ENCODE measurements around the gene COL20A1. TPM values are rescaled to one million over a fixed set of nuclear protein-coding genes. Genes with fewer than 3 reads are reported as not detected.

COL20A1 gene
- total and polyA plus RNA-seq, 7 experiments from 2014 or later, result 0.08 TPM; not detected in 6

GRCh38 chr20:63347950-63348827 is 55.2 kb downstream of the COL20A1 start:
- ATAC-seq (no peak), DNase-seq (no peak)
- ChIA-PET POLR2A (no interaction called here), CTCF (no interaction called here)
- H3K27ac Mint-ChIP-seq, result no peak overlapping the region
- Histone ChIP-seq H3K9me3 (ENCODE audit: control insufficient read depth in 2 of 3, low read length in 3 of 3) (no peaks in the 10 kb centered on the region), H3K4me1 (ENCODE audit: control insufficient read depth in 2 of 2, insufficient read depth in 2 of 2, low read length in 2 of 2) (no peaks in the 10 kb centered on the region), H3K36me3 (ENCODE audit: control insufficient read depth in 2 of 3, insufficient read depth in 3 of 3, low read length in 3 of 3) (no peaks in the 10 kb centered on the region), H3K27ac (ENCODE audit: low read depth, low read length) (no peak overlapping the region), H3K4me3 (ENCODE audit: low read length) (no peak overlapping the region), H3K27me3 (ENCODE audit: control insufficient read depth in 2 of 2, insufficient read depth in 2 of 2, low read length in 2 of 2) (no peaks in the 10 kb centered on the region)
- H3K9me3 Mint-ChIP-seq, result peaks cover 0 to 12% (median 0%) of the 10 kb centered on the region in 11 donors
- no peaks in the 10 kb centered on the region for H3K4me1 Mint-ChIP-seq
- intact Hi-C loops (cut with micrococcal nuclease), result no loop called here
- no peak overlapping the region for H3K4me3 Mint-ChIP-seq
- peaks cover 0 to 3% (median 0%) of the 10 kb centered on the region in 5 donors for H3K27me3 Mint-ChIP-seq
- H3K36me3 Mint-ChIP-seq, result peaks cover 0 to 3% (median 0%) of the 10 kb centered on the region in 5 donors

GRCh38 chr20:63348828-63349515 is 56.0 kb downstream of the COL20A1 start:
- Mint-ChIP-seq H3K27me3 (peaks cover 0 to under 1% (median 0%) of the 10 kb centered on the region in 5 donors), H3K36me3 (peaks cover 0 to 3% (median 0%) of the 10 kb centered on the region in 5 donors), H3K9me3 (peaks cover 0 to 12% (median 0%) of the 10 kb centered on the region in 11 donors), H3K4me1 (no peaks in the 10 kb centered on the region), H3K4me3 (no peak overlapping the region), H3K27ac (no peak overlapping the region)
- ChIA-PET POLR2A (no interaction called here), CTCF (no interaction called here)
- DNase-seq (no peak), ATAC-seq (no peak)
- intact Hi-C loops (cut with micrococcal nuclease), result no loop called here
- H3K36me3 ChIP-seq (ENCODE audit: control insufficient read depth in 2 of 3, insufficient read depth in 3 of 3, low read length in 3 of 3), result no peaks in the 10 kb centered on the region
- H3K4me3 ChIP-seq (ENCODE audit: low read length), result no peak overlapping the region
- H3K27ac ChIP-seq (ENCODE audit: low read depth, low read length), result no peak overlapping the region
- no peaks in the 10 kb centered on the region for H3K27me3 ChIP-seq (ENCODE audit: control insufficient read depth in 2 of 2, insufficient read depth in 2 of 2, low read length in 2 of 2)
- H3K4me1 ChIP-seq (ENCODE audit: control insufficient read depth in 2 of 2, insufficient read depth in 2 of 2, low read length in 2 of 2), result no peaks in the 10 kb centered on the region
- no peaks in the 10 kb centered on the region for H3K9me3 ChIP-seq (ENCODE audit: control insufficient read depth in 2 of 3, low read length in 3 of 3)

- CTCF ChIA-PET, result no interaction called here
- Histone ChIP-seq H3K36me3 (ENCODE audit: control insufficient read depth in 2 of 3, insufficient read depth in 3 of 3, low read length in 3 of 3) (no peaks in the 10 kb centered on the region), H3K4me1 (ENCODE audit: control insufficient read depth in 2 of 2, insufficient read depth in 2 of 2, low read length in 2 of 2) (no peaks in the 10 kb centered on the region), H3K9me3 (ENCODE audit: control insufficient read depth in 2 of 3, low read length in 3 of 3) (no peaks in the 10 kb centered on the region), H3K27me3 (ENCODE audit: control insufficient read depth in 2 of 2, insufficient read depth in 2 of 2, low read length in 2 of 2) (no peaks in the 10 kb centered on the region), H3K4me3 (ENCODE audit: low read length) (no peak overlapping the region), H3K27ac (ENCODE audit: low read depth, low read length) (no peak overlapping the region)
- Mint-ChIP-seq H3K9me3 (peaks cover 0 to 12% (median 0%) of the 10 kb centered on the region in 11 donors), H3K36me3 (peaks cover 0 to 3% (median 0%) of the 10 kb centered on the region in 5 donors), H3K4me3 (no peak overlapping the region), H3K27me3 (no peaks in the 10 kb centered on the region), H3K4me1 (no peaks in the 10 kb centered on the region), H3K27ac (no peak overlapping the region)
- ATAC-seq, result no peak
- DNase-seq, result no peak
- intact Hi-C loops (cut with micrococcal nuclease), result no loop called here
- POLR2A ChIA-PET, result no interaction called here
Measured at GRCh38 chr20:63349516-63349895, 56.5 kb downstream of the COL20A1 start.

- Histone ChIP-seq H3K4me3 (ENCODE audit: low read length) (no peak overlapping the region), H3K27ac (ENCODE audit: low read depth, low read length) (no peak overlapping the region), H3K27me3 (ENCODE audit: control insufficient read depth in 2 of 2, insufficient read depth in 2 of 2, low read length in 2 of 2) (no peaks in the 10 kb centered on the region), H3K9me3 (ENCODE audit: control insufficient read depth in 2 of 3, low read length in 3 of 3) (no peaks in the 10 kb centered on the region), H3K36me3 (ENCODE audit: control insufficient read depth in 2 of 3, insufficient read depth in 3 of 3, low read length in 3 of 3) (no peaks in the 10 kb centered on the region), H3K4me1 (ENCODE audit: control insufficient read depth in 2 of 2, insufficient read depth in 2 of 2, low read length in 2 of 2) (no peaks in the 10 kb centered on the region)
- ATAC-seq (no peak), DNase-seq (no peak)
- no peaks in the 10 kb centered on the region for H3K4me1 Mint-ChIP-seq
- intact Hi-C loops (cut with micrococcal nuclease), result no loop called here
- H3K36me3 Mint-ChIP-seq, result peaks cover 0 to 3% (median 0%) of the 10 kb centered on the region in 5 donors
- H3K4me3 Mint-ChIP-seq, result no peak overlapping the region
- CTCF ChIA-PET, result no interaction called here
- H3K9me3 Mint-ChIP-seq, result peaks cover 0 to 12% (median 0%) of the 10 kb centered on the region in 11 donors
- peaks cover 0 to 7% (median 0%) of the 10 kb centered on the region in 5 donors for H3K27me3 Mint-ChIP-seq
- POLR2A ChIA-PET, result no interaction called here
- peak overlapping the region in 1 of 9 donors; percentile 41 for H3K27ac Mint-ChIP-seq
Measured at GRCh38 chr20:63350196-63350595, 57.2 kb downstream of the COL20A1 start.

- ChIA-PET POLR2A (no interaction called here), CTCF (no interaction called here)
- peaks cover 0 to 7% (median 0%) of the 10 kb centered on the region in 5 donors for H3K27me3 Mint-ChIP-seq
- H3K4me3 Mint-ChIP-seq, result no peak overlapping the region
- H3K27me3 ChIP-seq (ENCODE audit: control insufficient read depth in 2 of 2, insufficient read depth in 2 of 2, low read length in 2 of 2), result no peaks in the 10 kb centered on the region
- H3K36me3 ChIP-seq (ENCODE audit: control insufficient read depth in 2 of 3, insufficient read depth in 3 of 3, low read length in 3 of 3), result no peaks in the 10 kb centered on the region
- H3K9me3 ChIP-seq (ENCODE audit: control insufficient read depth in 2 of 3, low read length in 3 of 3), result no peaks in the 10 kb centered on the region
- no peak overlapping the region for H3K4me3 ChIP-seq (ENCODE audit: low read length)
- H3K27ac ChIP-seq (ENCODE audit: low read depth, low read length), result no peak overlapping the region
- H3K27ac Mint-ChIP-seq, result peak overlapping the region in 1 of 9 donors; percentile 41
- no peaks in the 10 kb centered on the region for H3K4me1 ChIP-seq (ENCODE audit: control insufficient read depth in 2 of 2, insufficient read depth in 2 of 2, low read length in 2 of 2)
- ATAC-seq, result no peak
- no peak for DNase-seq
- no peaks in the 10 kb centered on the region for H3K4me1 Mint-ChIP-seq
- intact Hi-C loops (cut with micrococcal nuclease), result no loop called here
- peaks cover 0 to 3% (median 0%) of the 10 kb centered on the region in 5 donors for H3K36me3 Mint-ChIP-seq
- peaks cover 0 to 12% (median 0%) of the 10 kb centered on the region in 11 donors for H3K9me3 Mint-ChIP-seq
Measured at GRCh38 chr20:63350597-63351325, 57.8 kb downstream of the COL20A1 start.

GRCh38 chr20:63351326-63351700 is 58.3 kb downstream of the COL20A1 start:
- peaks cover 0 to 3% (median 0%) of the 10 kb centered on the region in 5 donors for H3K36me3 Mint-ChIP-seq
- ChIA-PET CTCF (no interaction called here), POLR2A (no interaction called here)
- H3K27ac Mint-ChIP-seq, result no peak overlapping the region
- Histone ChIP-seq H3K4me3 (ENCODE audit: low read length) (no peak overlapping the region), H3K9me3 (ENCODE audit: control insufficient read depth in 2 of 3, low read length in 3 of 3) (no peaks in the 10 kb centered on the region), H3K27me3 (ENCODE audit: control insufficient read depth in 2 of 2, insufficient read depth in 2 of 2, low read length in 2 of 2) (no peaks in the 10 kb centered on the region), H3K4me1 (ENCODE audit: control insufficient read depth in 2 of 2, insufficient read depth in 2 of 2, low read length in 2 of 2) (no peaks in the 10 kb centered on the region), H3K36me3 (ENCODE audit: control insufficient read depth in 2 of 3, insufficient read depth in 3 of 3, low read length in 3 of 3) (no peaks in the 10 kb centered on the region), H3K27ac (ENCODE audit: low read depth, low read length) (no peak overlapping the region)
- H3K4me1 Mint-ChIP-seq, result no peaks in the 10 kb centered on the region
- DNase-seq (no peak), ATAC-seq (no peak)
- H3K9me3 Mint-ChIP-seq, result peaks cover 0 to 12% (median 0%) of the 10 kb centered on the region in 11 donors
- peaks cover 0 to 7% (median 0%) of the 10 kb centered on the region in 5 donors for H3K27me3 Mint-ChIP-seq
- intact Hi-C loops (cut with micrococcal nuclease), result no loop called here
- H3K4me3 Mint-ChIP-seq, result no peak overlapping the region

Data from naive thymus-derived CD4-positive, alpha-beta T cell (primary cell).